ENCODE results near the gene PUS1.

PUS1 gene

DNA sequence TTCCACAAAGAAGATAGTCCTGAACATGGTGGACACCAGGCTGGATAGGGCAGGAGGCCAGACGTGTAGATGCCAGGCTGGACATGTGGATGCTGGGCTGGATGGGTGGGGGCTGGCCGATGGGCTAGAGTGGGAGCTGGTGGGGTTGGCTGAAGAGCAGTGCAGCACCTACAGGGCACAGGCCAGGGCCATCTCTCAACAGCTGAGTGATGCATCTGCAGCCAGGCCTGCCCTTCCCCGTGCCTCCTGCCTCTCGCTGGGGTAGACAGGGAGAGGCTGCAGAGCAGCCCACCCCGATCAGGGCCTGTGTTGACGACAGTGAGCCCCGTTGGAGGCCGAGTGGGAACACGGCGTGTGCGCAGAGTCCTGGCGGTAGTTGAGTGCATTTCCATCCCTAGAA lies 59.9 kb downstream of the PUS1 start:
- Histone ChIP-seq H3K9me3 (ENCODE audit: insufficient read depth, low read depth, low read length) (no peaks in the 10 kb centered on the region), H3K36me3 (ENCODE audit: insufficient read depth, low read length) (peaks cover 85% of the 10 kb centered on the region), H3K9ac (ENCODE audit: low read depth, low read length) (no peak overlapping the region), H3K27me3 (ENCODE audit: insufficient read depth, low read length) (no peaks in the 10 kb centered on the region), H3K27ac (ENCODE audit: low read depth, low read length) (peak overlapping the region; percentile 90), H3K4me3 (ENCODE audit: low read length) (no peak overlapping the region), H3K4me1 (ENCODE audit: insufficient read depth, low read length) (peaks cover 32% of the 10 kb centered on the region)
- 89% methylated on average over 12 of the region's 12 CpGs for WGBS

DNA sequence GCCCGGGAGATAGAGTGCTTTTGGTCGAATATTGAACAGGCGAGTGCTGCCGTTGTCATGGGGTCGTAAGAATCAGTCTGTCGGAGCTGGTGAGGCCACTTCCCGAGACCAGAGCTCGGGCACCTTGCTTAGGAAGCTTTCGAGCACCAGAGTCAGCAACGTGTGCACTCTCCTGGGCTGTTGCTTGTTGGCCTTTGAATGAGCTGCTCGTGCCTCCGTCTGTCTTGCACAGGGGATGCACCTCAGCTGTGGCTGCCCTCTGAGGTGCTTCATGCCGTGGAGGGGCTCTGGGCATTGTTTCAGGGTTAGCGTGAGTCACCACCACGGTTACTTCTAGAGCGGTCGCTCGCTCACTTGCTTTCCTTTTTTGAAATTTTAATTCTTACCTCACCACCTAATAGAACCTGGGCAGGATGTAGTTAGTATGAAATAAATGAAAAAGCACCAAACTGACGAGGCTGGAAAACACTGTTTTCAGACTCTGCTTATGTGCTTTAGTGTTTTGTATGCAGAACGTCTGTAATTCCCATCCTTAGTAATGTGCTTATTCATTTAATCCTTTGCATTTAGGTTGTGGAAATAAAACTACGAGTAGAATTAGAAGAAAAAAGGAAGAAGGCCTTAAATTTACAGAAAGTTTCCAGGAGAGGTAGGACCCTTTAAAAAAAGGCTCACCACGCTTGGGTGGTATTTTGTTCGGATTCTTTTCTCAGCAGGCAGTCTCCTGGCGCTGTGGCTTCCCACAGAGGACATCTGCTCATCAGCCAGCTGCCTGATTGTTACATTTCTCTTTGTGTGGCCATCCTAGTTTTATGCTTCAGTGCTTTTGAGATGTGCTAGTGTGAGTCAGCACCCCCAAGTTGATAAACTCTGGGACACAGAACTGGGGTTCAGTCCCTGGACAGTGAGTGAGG lies 61.2 kb downstream of the PUS1 start:
- Histone ChIP-seq H3K36me3 (ENCODE audit: insufficient read depth, low read length) (peaks cover 85% of the 10 kb centered on the region), H3K9ac (ENCODE audit: low read depth, low read length) (peak overlapping the region; percentile 61), H3K27me3 (ENCODE audit: insufficient read depth, low read length) (no peaks in the 10 kb centered on the region), H3K4me3 (ENCODE audit: low read length) (peak overlapping the region; percentile 14; the same call in 1 of the 2 replicates), H3K9me3 (ENCODE audit: insufficient read depth, low read depth, low read length) (no peaks in the 10 kb centered on the region), H3K27ac (ENCODE audit: low read depth, low read length) (peak overlapping the region; percentile 90), H3K4me1 (ENCODE audit: insufficient read depth, low read length) (peaks cover 32% of the 10 kb centered on the region)
- WGBS = 37% methylated on average over 24 of the region's 24 CpGs

DNA sequence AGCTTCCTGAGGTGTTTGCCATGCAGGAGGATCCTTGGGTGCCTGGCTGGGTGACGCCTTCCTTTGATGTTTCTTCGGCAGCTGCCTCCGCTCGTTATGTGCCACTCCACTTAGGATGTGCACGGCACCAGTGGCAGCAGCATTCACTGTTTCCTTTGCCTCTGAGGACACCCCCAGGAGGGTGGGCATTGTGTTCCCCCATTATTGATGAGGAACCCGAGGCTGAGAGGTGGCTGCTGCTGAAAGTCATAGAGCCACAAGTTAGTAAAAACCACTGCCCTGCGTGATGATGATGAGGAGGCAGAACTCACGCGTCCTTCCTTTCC lies 61.9 kb downstream of the PUS1 start:
- Histone ChIP-seq H3K4me1 (ENCODE audit: insufficient read depth, low read length) (peaks cover 32% of the 10 kb centered on the region), H3K27ac (ENCODE audit: low read depth, low read length) (peak overlapping the region; percentile 90), H3K4me3 (ENCODE audit: low read length) (0 out of 2 replicates have a peak overlapping the region, but pooled peaks have one; percentile 1), H3K9ac (ENCODE audit: low read depth, low read length) (peak overlapping the region; percentile 61), H3K36me3 (ENCODE audit: insufficient read depth, low read length) (peaks cover 85% of the 10 kb centered on the region), H3K27me3 (ENCODE audit: insufficient read depth, low read length) (no peaks in the 10 kb centered on the region), H3K9me3 (ENCODE audit: insufficient read depth, low read depth, low read length) (no peaks in the 10 kb centered on the region)
- WGBS = 57% methylated on average over 9 of the region's 9 CpGs

DNA sequence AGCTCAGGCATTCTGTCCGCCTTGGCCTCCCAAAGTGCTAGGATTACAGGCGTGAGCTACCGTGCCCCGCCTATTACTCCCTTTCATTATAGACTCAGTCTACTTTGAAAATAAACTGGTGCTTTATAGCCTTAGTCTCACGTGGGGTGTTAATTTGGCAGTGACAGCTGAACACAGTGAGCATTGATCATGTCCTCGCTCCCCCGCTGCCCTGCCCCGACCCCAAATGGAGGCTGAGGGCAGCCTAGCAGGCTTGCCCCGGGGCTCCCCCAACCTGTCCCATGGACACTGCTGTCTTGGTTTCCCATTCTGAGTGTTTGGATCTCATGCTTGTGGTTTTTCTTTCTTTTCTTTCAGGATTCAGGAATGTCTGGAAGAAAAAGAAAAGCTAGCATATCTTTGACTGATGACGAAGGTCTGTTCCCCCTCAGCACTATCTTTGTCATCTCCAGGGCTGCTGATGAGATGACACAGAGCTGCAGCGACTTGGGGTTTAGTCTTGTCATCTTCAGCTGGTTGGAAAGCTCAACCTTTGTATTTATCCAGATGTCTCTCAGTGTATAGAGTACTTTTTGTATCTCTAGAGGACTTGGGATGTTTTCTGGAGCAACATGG lies 62.8 kb downstream of the PUS1 start:
- WGBS = 93% methylated on average over 11 of the region's 11 CpGs
- Histone ChIP-seq H3K4me3 (ENCODE audit: low read length) (no peak overlapping the region), H3K36me3 (ENCODE audit: insufficient read depth, low read length) (peaks cover 77% of the 10 kb centered on the region), H3K27me3 (ENCODE audit: insufficient read depth, low read length) (no peaks in the 10 kb centered on the region), H3K9me3 (ENCODE audit: insufficient read depth, low read depth, low read length) (no peaks in the 10 kb centered on the region), H3K4me1 (ENCODE audit: insufficient read depth, low read length) (peaks cover 32% of the 10 kb centered on the region), H3K27ac (ENCODE audit: low read depth, low read length) (peak overlapping the region; percentile 48), H3K9ac (ENCODE audit: low read depth, low read length) (no peak overlapping the region)

DNA sequence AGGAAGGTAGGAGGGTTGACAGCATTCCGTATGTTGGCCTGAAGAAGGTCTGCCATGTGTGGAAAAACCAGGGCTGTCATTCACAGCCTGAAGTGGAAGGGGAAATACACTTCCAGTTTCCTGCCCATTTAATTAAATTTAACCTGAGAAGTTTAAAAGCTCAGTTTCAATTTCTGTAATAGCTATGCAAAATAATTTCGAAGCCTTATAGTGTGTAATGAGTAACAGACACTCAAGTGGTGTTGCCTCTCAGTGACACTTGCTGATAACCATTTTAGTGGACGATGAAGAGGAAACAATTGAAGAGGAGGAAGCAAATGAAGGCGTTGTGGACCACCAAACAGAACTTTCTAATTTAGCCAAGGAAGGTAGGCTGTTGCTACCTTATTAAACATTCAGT lies 65.5 kb downstream of the PUS1 start:
- peaks cover 61% of the 10 kb centered on the region for H3K36me3 ChIP-seq (ENCODE audit: insufficient read depth, low read length)
- 98% methylated on average over 4 of the region's 4 CpGs for WGBS
- no peak overlapping the region for H3K4me3 ChIP-seq (ENCODE audit: low read length)

More for the DNA sequence above, 65.5 kb downstream of the PUS1 start:
- no peak overlapping the region for H3K9ac ChIP-seq (ENCODE audit: low read depth, low read length)
- H3K27ac ChIP-seq (ENCODE audit: low read depth, low read length) = no peak overlapping the region
- no peaks in the 10 kb centered on the region for H3K27me3 ChIP-seq (ENCODE audit: insufficient read depth, low read length)
- no peaks in the 10 kb centered on the region for H3K9me3 ChIP-seq (ENCODE audit: insufficient read depth, low read depth, low read length)
- H3K4me1 ChIP-seq (ENCODE audit: insufficient read depth, low read length) = peaks cover 26% of the 10 kb centered on the region
